ENCODE measurements around the gene VWA1.

DNA sequence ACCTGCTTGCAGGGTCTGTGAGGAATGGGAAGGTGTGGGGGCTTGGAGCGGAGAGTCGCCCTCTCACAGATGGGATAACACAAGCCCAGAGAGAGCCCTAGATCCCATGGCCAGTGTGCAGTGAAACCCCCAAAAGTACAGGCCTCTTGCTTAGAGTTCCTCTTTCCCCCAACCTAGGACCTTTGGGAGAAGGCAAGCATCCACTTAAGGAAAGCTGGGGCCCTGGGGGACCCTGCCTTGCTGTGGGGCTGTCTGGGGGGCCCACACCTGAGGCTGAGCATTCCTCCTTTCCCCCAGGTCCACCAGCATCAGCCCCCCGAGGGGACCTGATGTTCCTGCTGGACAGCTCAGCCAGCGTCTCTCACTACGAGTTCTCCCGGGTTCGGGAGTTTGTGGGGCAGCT lies 1.1 kb downstream of the VWA1 start:
- TF ChIP-seq, protein P1, sequence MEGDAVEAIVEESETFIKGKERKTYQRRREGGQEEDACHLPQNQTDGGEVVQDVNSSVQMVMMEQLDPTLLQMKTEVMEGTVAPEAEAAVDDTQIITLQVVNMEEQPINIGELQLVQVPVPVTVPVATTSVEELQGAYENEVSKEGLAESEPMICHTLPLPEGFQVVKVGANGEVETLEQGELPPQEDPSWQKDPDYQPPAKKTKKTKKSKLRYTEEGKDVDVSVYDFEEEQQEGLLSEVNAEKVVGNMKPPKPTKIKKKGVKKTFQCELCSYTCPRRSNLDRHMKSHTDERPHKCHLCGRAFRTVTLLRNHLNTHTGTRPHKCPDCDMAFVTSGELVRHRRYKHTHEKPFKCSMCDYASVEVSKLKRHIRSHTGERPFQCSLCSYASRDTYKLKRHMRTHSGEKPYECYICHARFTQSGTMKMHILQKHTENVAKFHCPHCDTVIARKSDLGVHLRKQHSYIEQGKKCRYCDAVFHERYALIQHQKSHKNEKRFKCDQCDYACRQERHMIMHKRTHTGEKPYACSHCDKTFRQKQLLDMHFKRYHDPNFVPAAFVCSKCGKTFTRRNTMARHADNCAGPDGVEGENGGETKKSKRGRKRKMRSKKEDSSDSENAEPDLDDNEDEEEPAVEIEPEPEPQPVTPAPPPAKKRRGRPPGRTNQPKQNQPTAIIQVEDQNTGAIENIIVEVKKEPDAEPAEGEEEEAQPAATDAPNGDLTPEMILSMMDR (optimal IDR thresholded peaks at IDR 0.05 in 1 of 3, IDR thresholded peaks at IDR 0.05 in 1 of 3, conservative IDR thresholded peaks at IDR 0.05 in 1 of 3; ENCODE audit: extremely low read depth in 1 of 3, insufficient read depth in 2 of 3, low read length in 3 of 3) = no peak
- TF ChIP-seq EZH2 (IDR thresholded peaks at IDR 0.05; ENCODE audit: low read length) = no peak
